Psoas muscle (tissue), 8 donors: ENCODE results near the gene ZNF655. TPM values are rescaled to one million over a fixed set of nuclear protein-coding genes. Genes with fewer than 3 reads are reported as not detected.
"Not testable (repeated sequence)": the region's sequence is repeated elsewhere in the genome, so short reads cannot be mapped to it uniquely, and the experiment has no call there.

Experiments used
- ATAC-seq, 4 donors: fragments of 200-7000 bp; cut with Tn5 transposase; one replicate each; pipeline ENCODE4 v1.9.1; 2020; ENCODE audit warnings: moderate library complexity in 3 of 4, mild to moderate bottlenecking in 2 of 4
- DNase-seq, 2 donors: peaks; one replicate each; pipeline ENCODE4 v3.0.0-alpha.2; 2020
- H3K27ac ChIP-seq: fragments of 200-600 bp; one replicate; pipeline ENCODE4 v1.8.0; 2022
- H3K27me3 ChIP-seq, 3 donors: fragments of 200-600 bp in 1 of 3; one replicate each; pipeline versions ENCODE4 v1.6.1 to v1.8.0; 2013 to 2022; ENCODE audit warnings: low read length in 2 of 3, mild to moderate bottlenecking in 2 of 3, moderate library complexity in 1 of 3; ENCODE audit not compliant: insufficient read depth in 3 of 3
- H3K36me3 ChIP-seq, 2 donors: fragments of 200-600 bp in 1 of 2; one replicate each; pipeline versions ENCODE4 v1.6.1 to v1.8.0; 2013 to 2022; ENCODE audit warnings: low read depth in 1 of 2, mild to moderate bottlenecking in 1 of 2, moderate library complexity in 1 of 2; ENCODE audit not compliant: insufficient read depth in 1 of 2
- H3K4me1 ChIP-seq: fragments of 200-600 bp; one replicate; pipeline ENCODE4 v1.8.0; 2022
- H3K4me3 ChIP-seq: fragments of 200-600 bp; one replicate; pipeline ENCODE4 v1.8.0; 2022; ENCODE audit warnings: mild to moderate bottlenecking
- H3K9me3 ChIP-seq: fragments of 200-600 bp; one replicate; pipeline ENCODE4 v1.8.0; 2022
- WGBS, 3 donors: extraction: QIAGEN DNeasy Blood & Tissue Kit; methylation state at CpG; one replicate each; pipeline versions ENCODE4 v1.1.6 to v1.1.7; 2013; 5-methylcytosine and 5-hydroxymethylcytosine counted together
- intact Hi-C, 2 donors: fragments of 100-400 bp; cut with DNase I; formaldehyde crosslinking; loops; one replicate each; pipeline versions ENCODE4 v1.11.0 to v1.14.2; 2022
- polyA plus RNA-seq, 3 donors: library from polyadenylated mRNA; stranded (reverse); fragments of 200-250 nt; gene quantifications; one replicate each; pipeline ENCODE4 v1.2.3, GENCODE V29; 2013
- total RNA-seq, 4 donors: library from RNA; stranded (reverse); fragmentation: NEBNext Ultra II Directional in 2 of 4; extraction: Animal tissue kit (Norgen Biotek cat#: 25700) in 2 of 4; gene quantifications; one replicate each; pipeline versions ENCODE4 v1.2.1 to v1.2.4, GENCODE V29; 2021 to 2023
- TF ChIP-seq, protein P1 (sequence below): fragments of 200-600 bp; IDR thresholded peaks from one replicate; pipeline ENCODE4 v1.8.0; 2022; ENCODE audit warnings: antibody characterized with exemption
- donor health status: healthy with polysubstance abuse.
- donor health status: DM: no; HTN: no; CAD: no; lungs with moderate emphysema.
- donor health status: Bipolar disorder and iron deficiency.
- donor health status: healthy.
- donor health status: DM: yes; HTN: yes; CAD: no.
- donor health status: DM: no; HTN: no; CAD: no.
- donor health status: DM: no; HTN: no; CAD: no.
- donor health status: DM: yes; HTN: yes; CAD: no.

ZNF655 gene
- total and polyA plus RNA-seq, 7 donors, result 27.3 to 63.7 (median 38.2) TPM

DNA sequence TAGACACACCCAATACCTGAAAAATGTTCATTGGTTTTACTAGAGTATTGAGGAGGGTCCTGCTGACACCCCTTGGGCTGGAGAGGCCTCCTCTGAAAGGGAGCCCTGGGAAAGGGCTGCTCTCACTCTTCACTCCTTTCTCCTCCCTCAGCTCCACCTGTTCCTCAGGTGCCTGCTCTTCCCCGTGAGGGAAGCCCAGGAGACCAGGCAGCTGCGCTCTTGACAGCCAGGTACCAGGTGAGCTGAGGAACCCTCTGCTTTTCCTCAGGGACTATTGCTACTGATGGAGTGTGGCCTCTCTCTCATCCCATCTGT is 3.3 kb downstream of the ZNF655 start:
- TF ChIP-seq, protein P1, sequence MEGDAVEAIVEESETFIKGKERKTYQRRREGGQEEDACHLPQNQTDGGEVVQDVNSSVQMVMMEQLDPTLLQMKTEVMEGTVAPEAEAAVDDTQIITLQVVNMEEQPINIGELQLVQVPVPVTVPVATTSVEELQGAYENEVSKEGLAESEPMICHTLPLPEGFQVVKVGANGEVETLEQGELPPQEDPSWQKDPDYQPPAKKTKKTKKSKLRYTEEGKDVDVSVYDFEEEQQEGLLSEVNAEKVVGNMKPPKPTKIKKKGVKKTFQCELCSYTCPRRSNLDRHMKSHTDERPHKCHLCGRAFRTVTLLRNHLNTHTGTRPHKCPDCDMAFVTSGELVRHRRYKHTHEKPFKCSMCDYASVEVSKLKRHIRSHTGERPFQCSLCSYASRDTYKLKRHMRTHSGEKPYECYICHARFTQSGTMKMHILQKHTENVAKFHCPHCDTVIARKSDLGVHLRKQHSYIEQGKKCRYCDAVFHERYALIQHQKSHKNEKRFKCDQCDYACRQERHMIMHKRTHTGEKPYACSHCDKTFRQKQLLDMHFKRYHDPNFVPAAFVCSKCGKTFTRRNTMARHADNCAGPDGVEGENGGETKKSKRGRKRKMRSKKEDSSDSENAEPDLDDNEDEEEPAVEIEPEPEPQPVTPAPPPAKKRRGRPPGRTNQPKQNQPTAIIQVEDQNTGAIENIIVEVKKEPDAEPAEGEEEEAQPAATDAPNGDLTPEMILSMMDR, result no peak
- ATAC-seq, result no peak
- Histone ChIP-seq H3K4me1 (peaks cover 52% of the 10 kb centered on the region), H3K4me3 (peak overlapping the region; percentile 29), H3K27me3 (no peaks in the 10 kb centered on the region), H3K9me3 (no peaks in the 10 kb centered on the region), H3K36me3 (peaks cover 25 to 73% of the 10 kb centered on the region in 2 donors), H3K27ac (peak overlapping the region; percentile 95)
- intact Hi-C loops, result no loop called here
- WGBS, 3 donors, result 88 to 95% (median 90%) methylated on average over 2 of the region's 2 CpGs
- no peak for DNase-seq

DNA sequence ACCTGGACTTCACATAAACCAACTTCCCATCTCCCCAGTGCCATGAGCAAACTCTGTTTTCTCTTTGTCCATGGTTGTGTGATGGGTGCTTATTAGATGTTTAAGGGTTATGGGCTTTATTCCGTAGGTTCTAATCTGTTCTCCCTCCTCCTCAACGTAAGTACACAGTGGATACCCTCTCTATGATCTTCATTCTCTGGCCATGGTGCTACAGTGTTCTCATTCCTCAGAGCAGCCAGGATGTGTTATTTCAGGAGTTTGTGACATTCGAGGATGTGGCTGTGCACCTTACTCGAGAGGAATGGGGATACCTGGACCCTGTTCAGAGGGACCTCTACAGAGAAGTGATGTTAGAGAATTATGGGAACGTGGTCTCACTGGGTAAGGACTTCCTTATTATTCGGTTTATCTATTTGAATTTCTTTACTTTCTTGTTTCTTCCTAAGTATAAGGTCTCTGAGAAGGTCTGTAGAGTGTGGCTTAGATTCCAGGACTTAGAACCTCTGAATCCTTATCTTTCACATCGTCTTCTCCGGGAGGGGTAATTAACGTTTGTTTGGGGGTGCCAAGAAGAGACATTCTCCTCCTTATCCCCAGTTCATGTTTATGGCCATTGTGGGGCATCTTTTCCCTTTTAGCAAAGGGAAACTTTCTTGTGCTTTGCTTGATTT is 3.8 kb downstream of the ZNF655 start:
- TF ChIP-seq, protein P1, result no peak
- peaks cover 47% of the 10 kb centered on the region for H3K4me1 ChIP-seq
- intact Hi-C loops, result no loop called here
- peaks cover 25 to 72% of the 10 kb centered on the region in 2 donors for H3K36me3 ChIP-seq
- peak overlapping the region; percentile 13 for H3K4me3 ChIP-seq
- peak overlapping the region; percentile 95 for H3K27ac ChIP-seq
- ATAC-seq (no peak), DNase-seq (no peak)
- no peaks in the 10 kb centered on the region for H3K27me3 ChIP-seq
- H3K9me3 ChIP-seq, result no peaks in the 10 kb centered on the region
- WGBS, 3 donors, result 80 to 90% (median 81%) methylated on average over 9 of the region's 9 CpGs

DNA sequence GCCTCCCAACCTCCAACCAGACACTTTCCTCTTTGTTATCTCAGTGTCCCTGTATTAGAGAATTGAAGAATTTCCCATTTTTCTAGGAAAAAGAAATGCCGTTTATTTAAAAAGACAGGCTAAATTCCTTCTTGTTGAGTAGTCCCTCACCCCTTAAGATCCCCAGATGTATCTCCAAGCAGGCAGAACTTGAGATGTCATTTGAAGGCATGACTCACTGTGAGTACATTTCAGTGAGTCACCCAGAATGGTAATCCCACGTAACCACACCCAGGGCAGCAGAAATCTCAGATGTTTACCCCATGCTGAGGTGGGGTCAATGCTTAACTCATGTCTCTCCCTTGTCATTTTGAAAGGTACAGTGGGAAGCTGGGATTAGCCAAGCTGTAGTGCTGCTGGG is 4.4 kb downstream of the ZNF655 start:
- peaks cover 25 to 76% of the 10 kb centered on the region in 2 donors for H3K36me3 ChIP-seq
- DNase-seq, result no peak

DNA sequence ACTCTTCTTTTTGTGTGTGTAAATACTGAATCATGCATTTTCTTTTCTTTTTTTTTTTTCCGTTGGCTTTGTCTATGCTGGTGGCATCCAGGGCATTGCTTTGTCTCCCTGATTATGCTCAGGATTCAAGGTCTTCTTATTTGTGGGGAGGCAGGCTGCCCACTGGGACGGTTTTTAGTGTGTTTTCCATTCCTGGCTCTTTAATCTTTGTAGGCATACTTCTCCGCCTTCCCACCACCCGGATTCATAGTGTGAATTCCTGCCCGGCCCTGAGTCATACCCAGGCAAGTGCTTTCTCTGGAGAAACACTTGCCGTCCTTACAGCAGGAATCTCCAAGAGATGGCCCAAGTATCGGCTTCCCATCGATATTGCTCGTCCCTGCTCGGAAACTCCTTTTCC is 5.2 kb downstream of the ZNF655 start:
- Histone ChIP-seq H3K4me3 (no peak overlapping the region), H3K27me3 (no peaks in the 10 kb centered on the region), H3K27ac (peak overlapping the region; percentile 95), H3K9me3 (no peaks in the 10 kb centered on the region), H3K4me1 (peaks cover 44% of the 10 kb centered on the region), H3K36me3 (peaks cover 25 to 81% of the 10 kb centered on the region in 2 donors)
- 84 to 89% (median 85%) methylated on average over 10 of the region's 10 CpGs for WGBS, 3 donors
- ATAC-seq, result no peak
- DNase-seq, result no peak
- TF ChIP-seq, protein P1, result no peak
- intact Hi-C loops, result no loop called here

More for the DNA sequence above, 4.4 kb downstream of the ZNF655 start:
- ATAC-seq, result peak; percentile 56 to 70 (median 66)
- no peaks in the 10 kb centered on the region for H3K9me3 ChIP-seq
- no peaks in the 10 kb centered on the region for H3K27me3 ChIP-seq
- peak overlapping the region; percentile 95 for H3K27ac ChIP-seq
- peak overlapping the region; percentile 13 for H3K4me3 ChIP-seq
- intact Hi-C loops, result no loop called here
- TF ChIP-seq, protein P1, result no peak
- H3K4me1 ChIP-seq, result peaks cover 44% of the 10 kb centered on the region
- WGBS, 3 donors, result 22 to 44% (median 30%) methylated on average over 2 of the region's 2 CpGs

DNA sequence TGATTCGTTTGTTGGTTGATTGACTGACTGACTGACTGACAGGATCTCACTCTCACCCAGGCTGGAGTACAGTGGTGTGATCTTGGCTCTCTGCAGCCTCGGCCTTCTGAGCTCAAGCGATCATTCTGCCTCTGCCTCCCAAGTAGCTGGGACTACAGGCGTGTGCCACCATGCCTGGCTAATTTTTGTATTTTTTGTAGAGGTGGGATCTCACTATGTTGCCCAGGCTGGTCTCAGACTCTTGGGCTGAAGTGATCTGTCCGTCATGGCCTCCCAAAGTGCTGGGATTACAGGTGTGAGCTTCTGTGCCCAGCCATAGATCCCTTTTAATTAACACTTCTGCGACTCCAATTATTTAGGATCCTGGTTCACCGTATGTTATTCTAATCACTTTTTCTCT is 10.3 kb downstream of the ZNF655 start:
- H3K27me3 ChIP-seq, DNase-seq, H3K4me1 ChIP-seq, intact Hi-C loops, H3K4me3 ChIP-seq, H3K27ac ChIP-seq, ATAC-seq, H3K9me3 ChIP-seq: not testable (repeated sequence)
- peaks cover 9 to 92% of the 10 kb centered on the region in 2 donors for H3K36me3 ChIP-seq
- WGBS, 3 donors, result 96 to 97% (median 97%) methylated on average over 7 of the region's 7 CpGs
